SK-MEL-5 (cell line): ENCODE measurements around the gene KXD1. TPM values are rescaled to one million over a fixed set of nuclear protein-coding genes. Genes with fewer than 3 reads are reported as not detected.

Source experiments
- DNase-seq: peaks from one replicate; pipeline ENCODE4 v3.0.0-alpha.2; 2016; ENCODE audit warnings: low read depth, low spot score
- in situ Hi-C: cut with HindIII; loops from 2 replicates; pipeline ENCODE4 v1.10.0; 2016; ENCODE audit warnings: low sequenced_read_pairs, high pct_unique_total_duplicates, low pct_unique_long_range_greater_than_20kb
- total RNA-seq: library from RNA; depleted of rRNA; stranded (reverse); fragments of >200 nt; shearing (Covaris generic); gene quantifications from 2 replicates; pipeline ENCODE4 v1.2.3, GENCODE V29; 2014

The KXD1 gene
- total RNA-seq, 1 experiment from 2014 or later, result 70.6 TPM

DNA sequence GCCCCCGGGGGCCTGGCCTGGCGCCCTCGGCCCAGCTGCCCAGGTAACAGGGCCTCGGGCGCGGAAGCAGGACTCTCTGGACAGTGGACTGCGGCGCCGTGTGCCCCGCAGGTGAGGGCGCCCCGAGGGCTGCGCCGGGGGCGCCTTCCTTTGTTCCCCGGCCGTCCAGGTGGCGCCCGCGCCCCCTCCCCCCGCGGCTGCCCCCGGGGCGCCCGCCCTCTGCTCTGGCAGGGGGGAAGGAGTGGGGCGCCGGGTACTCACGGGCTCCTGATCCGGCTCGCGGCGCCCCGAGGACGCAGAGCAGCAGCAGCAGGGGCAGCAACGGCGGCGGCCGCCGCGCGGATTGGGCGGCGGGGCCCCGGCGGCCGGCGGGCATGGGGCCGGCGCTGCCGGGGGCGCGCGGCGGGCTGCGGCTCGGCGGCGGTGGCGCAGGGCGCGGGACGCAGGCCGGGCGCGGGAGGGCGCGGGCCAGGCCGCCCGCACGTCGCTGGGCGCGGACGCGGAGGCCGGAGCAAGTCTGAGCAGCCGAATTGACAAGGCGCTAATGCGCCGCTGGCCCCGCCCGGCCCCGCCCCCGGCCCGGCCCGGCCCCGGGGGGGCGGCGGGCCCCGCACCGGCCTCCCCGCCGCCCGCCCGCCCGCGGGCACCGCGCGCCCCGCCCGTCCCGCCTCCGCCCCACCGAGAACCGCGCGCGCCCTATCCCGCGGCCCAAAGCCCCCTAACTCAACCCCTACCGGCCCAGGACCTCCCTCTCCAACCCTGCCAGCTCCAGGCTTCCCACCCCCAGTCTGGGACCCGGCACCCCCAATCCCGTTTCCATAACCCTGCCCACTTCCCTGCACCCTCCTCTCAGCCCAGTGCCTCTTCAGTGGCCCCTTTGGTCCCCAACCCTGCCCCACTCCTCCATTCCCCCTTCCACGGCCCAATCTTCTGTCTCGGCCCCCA lies 48.9 kb downstream of the KXD1 start, which contains the start of gene CRLF1:
TSS of gene CRLF1 (minus strand) at position 519 of the 945 bp plus-strand sequence. CDS start at position 376, 143 bp downstream.
- in situ Hi-C loops, result no loop called here

DNA sequence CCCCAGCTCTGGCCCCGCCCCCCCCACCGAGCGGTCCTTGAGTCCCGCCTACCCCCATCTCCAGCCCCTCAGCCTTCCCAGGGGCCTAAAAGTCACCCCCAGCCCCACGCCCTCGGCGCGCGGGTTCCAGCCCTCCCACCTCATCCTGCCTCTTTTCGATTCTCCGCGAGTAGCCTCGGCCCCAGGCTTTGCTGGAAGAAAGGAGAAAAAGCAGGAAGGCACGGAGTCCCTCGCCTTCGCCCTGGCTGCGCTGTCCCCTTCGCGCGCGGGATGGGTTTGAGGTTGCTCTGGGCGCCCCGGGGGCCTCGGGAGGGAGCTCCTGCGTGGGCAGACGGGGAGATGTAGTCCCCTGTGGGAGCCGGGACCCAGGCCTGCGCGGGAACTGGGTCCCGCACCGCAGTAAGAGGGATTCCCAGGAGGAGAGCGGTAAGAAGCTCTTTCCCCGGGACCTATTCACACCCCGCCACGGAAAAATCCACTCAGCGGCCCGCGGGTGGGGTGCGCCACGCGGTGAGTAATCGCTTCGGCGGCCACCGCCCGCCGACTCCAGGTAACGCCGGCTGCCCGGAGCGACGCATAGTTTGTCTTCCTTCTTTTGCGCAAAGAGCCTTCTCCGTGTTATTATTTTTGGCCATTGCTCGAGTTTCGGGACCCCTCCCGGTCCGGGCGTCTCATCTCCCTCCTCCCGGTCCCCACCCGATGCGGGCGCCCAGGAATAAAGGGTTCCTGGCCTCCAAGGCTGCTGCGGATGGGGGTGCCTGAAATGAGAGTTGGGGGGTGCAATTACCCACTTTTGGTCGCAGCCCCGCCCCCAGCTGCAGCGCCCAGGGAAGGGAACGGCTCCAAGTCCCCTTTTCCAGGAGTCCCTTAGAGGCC lies 49.8 kb downstream of the KXD1 start:
- in situ Hi-C loops, result no loop called here
- DNase-seq, result no peak

More for the DNA sequence above, 48.9 kb downstream of the KXD1 start, which contains the start of gene CRLF1:
- no peak for DNase-seq

DNA sequence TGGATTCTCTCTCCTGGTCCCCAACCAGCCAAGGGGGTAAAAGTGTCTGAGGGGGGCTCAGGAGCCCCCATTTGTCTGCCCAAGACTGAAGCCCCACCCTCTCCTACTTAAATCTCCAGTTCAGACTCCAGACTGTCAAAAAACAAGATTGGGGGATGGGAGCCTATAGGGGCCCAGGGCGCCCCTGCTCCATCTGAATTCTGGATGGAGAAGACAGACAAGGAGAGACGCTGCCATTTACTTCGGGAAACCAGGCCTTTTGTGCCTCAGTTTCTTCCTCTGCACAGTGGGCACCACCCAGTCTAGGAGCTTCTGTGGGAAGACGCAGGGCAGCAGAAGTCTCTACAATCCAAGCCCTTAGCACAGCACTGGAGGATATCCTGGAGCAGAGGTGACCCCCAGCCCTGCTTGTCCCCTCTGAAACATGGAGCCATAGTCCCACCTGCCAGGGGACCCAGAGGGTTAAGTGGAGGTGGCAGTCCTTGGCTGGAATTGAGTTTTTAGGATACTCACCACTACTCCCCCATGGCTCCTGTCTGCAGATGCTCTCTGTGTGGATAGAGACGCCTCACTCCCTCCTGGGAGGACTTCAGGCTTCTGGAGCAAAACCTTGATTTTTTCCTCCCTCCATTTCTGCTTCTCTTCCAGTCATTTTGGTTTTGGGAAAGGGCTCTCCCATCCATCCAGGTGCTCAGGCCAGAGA lies 50.6 kb downstream of the KXD1 start:
- in situ Hi-C loops, result no loop called here
- no peak for DNase-seq

DNA sequence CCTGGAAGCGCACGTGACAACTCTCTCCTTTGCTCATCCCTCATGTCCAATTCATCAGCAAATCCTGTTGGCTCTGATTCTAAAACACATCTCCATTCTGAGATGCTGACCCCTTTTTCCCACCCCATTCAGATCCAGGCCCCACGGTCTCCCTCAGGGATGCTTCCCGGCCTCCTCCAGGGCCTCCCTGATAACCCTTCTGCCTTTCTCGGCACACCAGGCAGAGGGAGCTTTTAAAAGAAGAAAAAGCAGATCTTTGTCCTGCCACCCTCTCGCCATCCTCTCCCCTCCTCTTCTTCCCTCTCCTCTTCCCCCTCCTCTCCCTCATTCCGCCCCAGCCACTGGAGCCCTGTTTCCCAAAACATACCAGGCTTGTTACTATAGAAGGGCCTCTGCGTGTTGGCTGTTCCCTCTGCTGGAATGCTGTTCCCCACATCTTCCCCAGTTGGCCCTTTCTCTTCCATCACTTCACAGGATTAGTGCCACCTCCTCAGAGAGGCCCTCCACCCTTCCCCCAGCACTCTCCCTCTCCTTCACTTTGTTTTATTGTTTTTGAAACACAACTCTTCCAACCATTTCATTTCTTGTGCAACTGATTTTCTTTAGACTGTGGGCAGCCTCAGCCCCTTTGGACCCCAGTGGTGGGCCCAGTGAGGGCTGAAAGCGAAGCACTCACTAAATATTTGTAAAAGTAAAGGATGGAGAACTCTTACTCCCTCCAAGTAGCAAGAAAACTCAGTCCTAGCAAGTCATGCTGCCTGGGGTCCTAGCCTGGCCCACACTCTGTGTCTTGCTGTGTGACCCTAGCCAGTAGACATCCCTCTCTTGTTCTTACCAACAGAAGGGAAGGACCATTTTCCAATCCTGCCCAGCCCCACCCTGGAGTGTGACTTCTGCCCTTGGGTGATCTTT lies 51.4 kb downstream of the KXD1 start:
- in situ Hi-C loops, result no loop called here
- no peak for DNase-seq

DNA sequence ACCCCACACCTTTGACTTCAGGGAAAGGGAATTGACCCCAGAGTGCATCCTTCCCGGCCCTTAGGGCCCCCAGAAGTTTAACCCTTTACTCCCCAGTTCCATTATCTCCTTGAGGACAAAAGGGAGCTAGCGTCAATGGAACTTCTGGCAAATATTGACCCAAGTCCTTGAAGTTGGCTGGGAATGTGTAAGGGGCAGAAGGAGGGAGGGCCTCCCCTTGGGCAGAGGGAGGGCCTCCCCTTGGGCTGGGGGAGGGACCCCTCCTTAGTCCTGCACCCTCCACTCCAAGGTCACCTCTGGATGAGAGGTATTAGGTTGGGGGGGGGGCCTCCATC lies 52.0 kb downstream of the KXD1 start:
- DNase-seq, result no peak
- in situ Hi-C loops, result no loop called here

DNA sequence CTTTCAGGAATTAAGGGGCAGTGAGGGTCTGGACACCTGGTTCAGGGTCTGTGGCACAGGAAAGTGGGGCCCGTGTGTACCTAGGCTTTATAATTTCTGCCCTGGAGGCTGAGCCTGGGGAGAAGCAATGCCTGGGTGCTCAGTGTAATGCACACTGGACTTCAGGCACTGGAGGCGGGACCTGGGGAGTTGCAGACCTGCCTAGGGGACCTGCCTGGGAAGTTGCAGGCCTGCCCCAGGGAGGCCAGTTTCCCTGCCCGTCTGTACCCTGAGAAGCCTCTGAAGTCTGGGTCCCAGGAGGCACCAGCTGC lies 52.5 kb downstream of the KXD1 start:
- in situ Hi-C loops, result no loop called here
- DNase-seq, result no peak

DNA sequence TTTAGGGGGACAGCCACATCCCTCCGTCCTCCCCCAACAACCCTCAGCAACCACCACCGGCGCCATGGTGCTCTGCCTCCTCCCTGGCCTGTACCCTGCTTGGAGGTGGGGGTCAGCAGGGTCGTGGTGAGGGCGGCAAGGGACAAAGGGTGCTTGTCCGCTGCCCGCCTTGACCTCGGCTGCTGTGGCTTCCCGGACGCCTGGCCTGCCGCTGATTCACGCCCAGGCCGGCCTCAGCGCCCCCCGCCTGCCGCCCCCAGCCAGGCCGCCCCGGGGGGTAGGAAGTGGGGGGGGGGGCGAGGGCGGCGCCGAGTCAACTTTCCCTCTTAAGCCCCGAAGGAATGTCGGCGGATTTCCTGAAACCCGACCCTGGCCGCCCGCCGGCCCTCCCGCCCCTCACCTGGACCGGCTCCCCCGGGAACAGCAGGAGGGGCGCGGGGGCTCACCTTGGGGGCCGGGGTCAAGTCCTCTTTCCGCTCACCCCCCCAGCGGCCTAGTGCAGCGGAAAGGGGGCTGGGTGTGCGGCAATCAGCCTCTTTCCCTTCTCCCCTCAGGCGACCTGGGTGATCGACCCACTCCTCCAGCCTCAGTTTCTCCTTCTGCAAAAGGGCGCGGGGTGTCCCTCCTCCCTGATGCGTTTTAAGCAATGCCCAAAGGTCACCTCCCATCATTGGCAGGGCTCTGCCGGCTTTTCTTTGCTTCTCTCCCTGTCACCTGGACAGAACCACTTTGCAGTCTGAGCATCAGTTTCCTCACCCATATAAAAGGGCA lies 53.1 kb downstream of the KXD1 start:
- in situ Hi-C loops, result no loop called here

DNA sequence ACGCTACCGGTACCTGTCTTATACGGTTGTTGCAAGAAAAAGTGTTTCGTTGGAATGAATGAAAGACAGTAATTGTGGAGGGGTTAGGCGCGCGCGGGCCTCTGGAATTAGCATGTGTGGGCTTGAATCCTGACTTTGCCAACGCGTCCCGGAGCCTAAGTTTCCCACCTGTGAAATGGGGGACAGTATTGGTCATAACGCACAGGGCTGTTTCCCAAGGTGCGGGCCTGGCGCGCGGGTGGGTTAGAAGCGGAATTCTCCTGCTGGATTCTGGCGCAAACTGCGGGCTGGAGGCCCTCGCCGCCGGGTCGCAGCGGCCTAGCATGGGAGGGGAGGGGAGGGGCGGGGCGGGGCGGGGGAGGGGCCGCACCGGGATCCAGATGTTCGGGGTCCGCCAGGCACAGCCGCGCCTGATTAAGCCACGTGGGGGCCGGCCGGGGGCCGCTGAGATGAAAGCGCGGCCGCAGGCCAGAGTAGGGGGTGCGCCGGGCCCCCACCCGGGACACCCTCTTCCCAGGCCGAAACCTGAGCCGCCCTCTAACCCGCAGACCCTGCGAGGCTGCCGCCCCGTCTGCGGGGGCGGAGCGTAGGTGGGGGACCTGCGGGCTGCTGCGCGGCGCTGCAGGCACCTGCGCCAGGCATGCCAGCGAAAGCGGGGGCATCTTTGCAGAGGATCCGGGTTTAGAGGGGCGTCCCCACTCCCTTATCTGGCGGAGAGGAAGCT lies 53.8 kb downstream of the KXD1 start:
- in situ Hi-C loops, result no loop called here
- no peak for DNase-seq

More for the DNA sequence above, 53.1 kb downstream of the KXD1 start:
- no peak for DNase-seq

DNA sequence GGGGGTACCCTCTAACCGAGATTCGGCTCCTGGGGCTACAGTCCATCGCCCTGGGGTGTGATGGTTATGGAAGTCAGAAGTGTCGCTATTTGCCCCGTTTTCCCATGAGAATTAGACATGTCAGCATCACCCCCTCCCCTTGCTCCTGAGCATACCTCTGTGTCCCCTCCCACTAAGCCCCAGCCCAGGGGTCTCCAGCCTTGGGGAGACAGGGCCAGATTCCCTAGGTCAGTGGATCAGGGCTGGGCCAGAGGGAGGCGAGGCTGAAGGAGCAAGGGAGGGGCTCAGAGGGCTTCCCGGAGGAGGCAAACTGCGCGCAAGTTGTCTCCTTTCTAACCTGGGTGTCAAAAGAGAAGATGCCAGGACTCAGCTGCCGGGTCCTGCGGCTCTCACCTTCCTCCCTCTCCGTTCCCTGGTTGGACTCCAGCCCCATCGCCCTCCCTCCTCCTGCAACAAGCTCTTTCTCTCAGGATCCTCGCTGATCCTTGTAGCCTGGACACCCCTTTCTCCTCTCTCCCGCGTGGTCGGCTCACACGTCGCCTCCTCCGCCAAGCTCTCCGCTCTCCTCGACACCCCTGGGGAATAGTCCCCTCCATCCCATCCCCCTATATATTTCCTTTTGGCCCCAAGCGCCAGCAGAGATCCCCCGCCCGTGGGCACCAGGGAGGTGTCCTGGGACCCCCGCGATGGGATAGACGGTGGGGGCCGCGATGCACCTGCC lies 54.5 kb downstream of the KXD1 start:
- DNase-seq, result no peak
- in situ Hi-C loops, result no loop called here

DNA sequence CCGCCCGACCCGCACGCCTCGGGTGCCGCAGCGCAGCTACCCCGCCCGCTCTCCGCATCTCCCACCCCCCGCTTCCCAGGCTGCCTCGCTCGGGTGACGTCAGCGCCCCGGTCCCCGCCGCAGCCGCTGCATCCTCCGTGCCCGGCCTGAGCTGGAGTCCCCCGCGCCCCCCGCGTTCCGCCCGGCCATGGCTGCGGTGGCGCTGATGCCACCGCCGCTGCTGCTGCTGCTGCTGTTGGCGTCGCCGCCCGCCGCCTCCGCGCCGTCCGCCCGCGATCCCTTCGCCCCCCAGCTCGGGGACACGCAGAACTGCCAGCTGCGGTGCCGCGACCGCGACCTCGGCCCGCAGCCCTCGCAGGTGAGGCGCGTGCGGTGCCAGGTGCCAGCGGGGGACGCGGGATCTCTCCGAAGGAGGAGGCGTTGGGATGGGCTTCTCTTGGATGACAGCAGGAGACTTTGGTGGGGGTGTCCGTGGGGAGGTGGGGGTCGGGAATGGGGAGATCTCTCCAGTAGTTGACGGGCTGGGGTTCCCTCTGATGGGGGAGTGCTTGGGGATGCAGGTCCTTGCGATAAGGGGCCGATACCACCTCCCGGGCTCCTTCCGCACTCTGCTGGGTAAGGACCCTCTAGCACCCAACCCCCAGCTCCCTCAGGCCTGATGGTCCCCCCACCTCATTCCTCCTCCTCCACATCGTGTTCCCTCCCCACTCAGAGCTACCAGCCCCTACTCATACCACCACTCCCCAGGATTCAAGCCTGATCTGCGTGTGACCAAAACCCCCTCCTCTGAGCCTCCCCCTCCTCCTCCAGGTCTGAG lies 55.3 kb downstream of the KXD1 start, which contains the start of gene TMEM59L:
TSS of gene TMEM59L (plus strand) at position 99 of the 817 bp plus-strand sequence. CDS start at position 188, 89 bp downstream.
- in situ Hi-C loops, result no loop called here
- no peak for DNase-seq

DNA sequence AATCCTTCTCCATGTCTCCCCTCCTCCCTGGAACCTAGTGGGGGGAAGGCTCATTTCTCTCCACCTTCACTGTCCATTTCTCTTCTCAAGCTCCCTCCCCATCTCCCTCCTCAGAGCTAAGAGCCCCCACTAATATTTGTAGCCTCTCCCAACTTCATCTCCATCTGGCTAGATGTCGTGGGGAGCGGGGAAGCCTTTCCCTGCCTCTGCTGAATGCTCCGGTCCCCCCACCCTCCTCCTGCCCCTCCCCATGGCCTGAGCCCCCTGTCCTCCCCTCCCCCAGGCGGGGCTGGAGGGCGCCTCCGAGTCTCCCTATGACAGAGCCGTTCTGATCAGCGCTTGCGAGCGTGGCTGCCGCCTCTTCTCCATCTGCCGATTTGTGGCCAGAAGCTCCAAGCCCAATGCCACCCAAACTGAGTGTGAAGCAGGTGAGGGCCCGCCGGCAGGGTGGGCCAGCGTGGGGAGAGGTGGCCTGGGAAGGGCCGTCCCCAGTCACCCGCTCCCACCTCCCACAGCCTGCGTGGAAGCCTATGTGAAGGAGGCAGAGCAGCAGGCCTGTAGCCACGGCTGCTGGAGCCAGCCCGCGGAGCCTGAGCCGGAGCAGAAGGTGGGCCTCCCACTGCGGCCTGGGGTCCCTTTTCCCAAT lies 56.0 kb downstream of the KXD1 start:
- DNase-seq, result no peak
- in situ Hi-C loops, result no loop called here

DNA sequence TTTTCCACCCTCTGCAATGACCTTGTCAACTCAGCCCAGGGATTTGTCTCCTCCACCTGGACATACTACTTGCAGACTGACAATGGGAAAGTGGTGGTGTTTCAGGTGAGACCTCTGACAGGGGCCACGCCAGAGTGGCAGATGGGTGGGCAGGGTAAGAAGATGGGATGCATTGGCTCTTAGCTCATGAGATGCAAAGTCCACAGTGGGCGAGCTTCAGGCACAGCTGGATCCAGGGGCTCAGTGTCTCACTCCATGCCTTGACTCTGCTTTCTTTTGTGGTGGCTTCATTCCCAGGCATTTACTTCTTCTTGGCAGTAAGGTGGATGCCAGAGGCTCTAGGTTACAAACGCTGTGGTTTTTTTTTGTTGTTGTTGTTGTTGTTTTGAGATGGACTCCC lies 58.4 kb downstream of the KXD1 start:
- in situ Hi-C loops, result no loop called here

DNA sequence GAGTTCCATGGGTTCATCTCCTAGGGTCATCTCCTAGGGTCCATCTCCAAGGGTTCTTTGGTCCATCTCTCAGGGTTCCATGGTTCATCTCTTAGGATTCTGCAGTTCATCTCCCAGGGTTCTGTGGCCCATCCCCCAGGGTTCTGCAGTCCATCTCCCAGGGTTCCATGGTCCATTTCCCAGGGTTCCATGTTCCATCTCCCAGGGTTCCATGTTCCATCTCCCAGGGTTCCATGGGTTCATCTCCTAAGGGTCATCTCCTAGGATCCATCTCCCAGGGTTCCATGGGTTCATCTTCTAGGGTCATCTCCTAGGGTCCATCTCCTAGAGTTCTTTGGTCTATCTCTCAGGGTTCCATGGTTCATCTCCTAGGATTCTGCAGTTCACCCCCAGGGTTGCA lies 59.9 kb downstream of the KXD1 start:
- DNase-seq, result no peak
- in situ Hi-C loops, result no loop called here

More for the DNA sequence above, 58.4 kb downstream of the KXD1 start:
- no peak for DNase-seq

DNA sequence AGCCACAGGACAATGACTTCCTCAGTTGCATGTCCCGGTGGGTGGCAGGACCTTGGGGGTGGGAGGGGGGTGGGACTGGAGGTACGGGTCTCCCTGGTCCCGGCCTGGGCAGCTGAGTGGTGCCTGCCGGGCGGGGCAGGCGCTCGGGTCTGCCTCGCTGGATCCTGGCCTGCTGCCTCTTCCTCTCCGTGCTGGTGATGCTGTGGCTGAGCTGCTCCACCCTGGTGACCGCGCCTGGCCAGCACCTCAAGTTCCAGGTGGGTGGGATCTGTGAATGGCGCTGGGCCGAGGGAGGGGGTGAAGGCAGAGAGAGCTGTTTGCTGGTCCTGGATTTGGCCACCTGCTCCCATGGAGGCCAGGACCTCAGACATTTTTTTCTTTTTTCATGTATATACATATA lies 60.6 kb downstream of the KXD1 start:
- no peak for DNase-seq
- in situ Hi-C loops, result no loop called here
